ENCODE data around the gene CYP1B1.
"Not testable (repeated sequence)": the region's sequence is repeated elsewhere in the genome, so short reads cannot be mapped to it uniquely, and the experiment has no call there.

The CYP1B1 gene

DNA sequence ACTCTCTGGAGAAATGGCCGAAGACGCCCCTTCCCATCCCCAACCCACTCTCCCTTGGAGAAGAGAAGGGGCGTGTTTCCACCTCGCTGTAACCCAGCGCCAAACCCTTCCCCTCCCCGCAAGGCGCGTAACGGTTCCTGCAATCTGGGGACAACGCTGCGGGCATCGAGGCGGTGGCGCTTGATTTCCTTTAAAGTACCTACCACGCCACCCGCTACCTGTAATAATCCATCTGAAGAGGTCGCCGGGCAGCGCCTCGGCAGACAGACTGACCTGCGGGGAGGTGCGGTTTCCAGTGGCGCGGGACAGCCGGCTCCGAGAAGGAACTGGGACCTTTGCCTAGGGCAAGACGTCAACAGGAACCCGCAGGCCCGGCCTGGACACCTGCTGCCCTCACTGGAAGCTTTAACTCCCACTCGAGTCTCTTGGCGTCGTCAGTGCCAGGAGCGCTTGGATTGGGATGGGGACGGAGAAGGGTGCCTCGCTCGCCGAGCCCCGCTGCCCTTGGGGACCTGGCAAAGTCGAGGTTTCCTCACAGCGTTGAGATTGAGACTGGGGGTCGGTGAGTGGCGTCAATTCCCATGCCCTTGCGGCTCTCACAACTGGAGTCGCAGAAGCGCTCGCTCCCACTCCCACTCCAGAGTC lies at the start of gene CYP1B1:
Gene CYP1B1, minus strand, starts transcription at position 645 of the 645 bp plus-strand sequence. CDS start 763 bp downstream, outside the sequence.
- DNase-seq: peak; percentile 32

DNA sequence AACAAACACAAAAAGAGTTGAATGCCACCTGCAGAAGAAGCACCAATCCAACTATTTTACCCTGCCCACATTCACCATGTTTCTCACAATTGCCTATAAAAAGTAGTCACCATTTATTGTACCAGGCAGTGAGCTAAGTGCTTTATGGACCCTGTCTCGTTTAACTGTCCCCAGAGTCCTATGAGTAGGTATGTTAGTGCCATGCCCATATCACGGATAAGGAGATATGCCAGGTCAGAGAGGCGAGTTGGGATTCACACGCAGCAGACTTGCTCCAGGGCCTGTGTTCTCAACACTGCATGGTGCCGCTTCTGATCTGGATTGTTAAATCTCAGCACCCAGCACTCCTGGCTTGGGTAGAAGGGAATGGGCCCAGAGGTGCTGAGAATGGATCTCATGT lies 49.1 kb upstream of the CYP1B1 start:
- no peak for DNase-seq

DNA sequence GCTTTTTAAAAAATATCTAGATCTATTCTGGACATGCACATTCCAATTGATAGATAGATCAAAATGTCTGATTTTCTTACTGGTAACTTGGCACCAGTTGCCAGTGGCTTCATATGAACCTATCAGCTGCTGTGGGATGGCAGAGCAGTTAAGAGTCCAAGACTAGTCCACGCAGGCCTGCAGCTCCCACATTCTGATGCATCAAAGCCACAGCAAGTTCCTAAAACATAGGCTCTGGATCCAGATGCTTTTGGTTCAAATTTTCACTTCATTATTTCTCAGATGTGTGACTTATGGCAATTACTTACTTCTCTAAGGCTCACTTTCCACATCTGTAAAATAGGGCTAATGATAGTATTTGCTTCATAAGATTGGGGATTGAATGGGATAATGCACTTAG lies 48.0 kb upstream of the CYP1B1 start:
- DNase-seq: no peak

DNA sequence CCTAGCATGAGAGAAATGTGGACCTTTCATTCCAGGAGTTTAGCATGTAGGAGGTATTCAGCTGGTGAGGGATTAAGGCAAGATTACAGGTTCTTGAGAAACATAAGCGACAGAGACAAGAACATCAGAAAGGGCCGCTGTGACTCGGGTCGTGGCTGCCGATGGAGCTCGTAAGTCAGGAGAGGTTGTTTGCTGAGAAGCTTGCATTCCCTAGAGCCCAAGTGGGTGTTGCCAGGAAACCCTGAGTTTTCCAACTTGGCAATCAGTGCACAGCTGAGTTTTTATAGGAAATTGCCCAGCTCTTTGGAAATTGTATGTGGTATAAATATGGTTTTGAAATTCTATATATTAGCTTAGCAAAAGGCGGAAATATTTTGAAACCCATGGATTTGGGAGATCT lies 46.4 kb upstream of the CYP1B1 start:
- DNase-seq: no peak

DNA sequence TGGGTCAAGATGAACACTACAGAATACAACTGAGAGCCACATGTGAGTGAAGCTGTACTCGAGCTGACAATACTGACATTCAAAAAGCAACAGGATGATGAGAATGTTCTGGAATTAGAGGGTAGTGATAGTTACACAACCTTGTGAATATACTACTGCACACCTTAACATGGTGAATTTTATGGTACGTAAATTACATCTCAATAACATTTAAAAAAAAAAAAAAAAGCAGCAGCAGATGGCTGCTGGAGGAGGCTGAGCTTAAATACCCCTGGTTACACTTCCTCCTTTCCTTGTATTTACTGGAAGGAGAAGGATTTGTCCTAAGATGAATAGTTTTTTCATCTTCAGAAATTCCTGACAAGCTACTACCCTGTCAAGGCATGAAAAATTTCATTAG lies 45.5 kb upstream of the CYP1B1 start:
- DNase-seq: no peak

DNA sequence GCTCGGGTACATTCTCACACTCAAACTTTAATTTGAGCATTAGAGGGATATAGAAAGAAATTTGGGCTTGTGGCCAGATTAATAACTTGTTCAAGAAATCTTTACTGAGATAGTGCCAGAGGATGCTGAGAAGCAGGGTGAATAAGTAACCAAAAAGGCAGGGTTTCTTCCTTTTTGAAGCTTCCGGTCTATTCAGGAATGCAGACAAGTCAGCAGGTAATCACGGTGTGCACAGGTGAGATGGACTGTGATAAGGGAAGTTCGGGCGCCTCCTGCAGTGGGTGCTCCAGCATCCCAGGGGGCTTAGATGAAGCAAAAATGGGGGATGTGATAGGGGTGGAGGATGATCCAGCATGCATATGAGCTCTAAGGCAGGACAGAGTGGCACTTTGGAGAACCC lies 44.9 kb upstream of the CYP1B1 start:
- no peak for DNase-seq

DNA sequence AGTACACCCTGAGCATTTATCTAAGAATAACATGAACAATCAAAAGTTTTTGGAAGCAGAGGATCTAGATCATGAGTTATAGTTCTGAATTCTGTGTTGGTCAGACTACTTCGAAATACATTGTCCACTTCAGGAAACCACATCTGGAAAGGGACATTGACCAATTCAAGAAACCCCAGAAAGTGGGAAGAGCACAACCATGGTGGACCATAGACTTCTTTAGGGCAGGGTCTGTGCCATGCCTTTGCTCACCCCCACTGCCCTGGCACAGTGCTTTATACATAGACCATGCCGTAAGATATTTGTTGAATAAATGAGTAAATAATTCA lies 44.3 kb upstream of the CYP1B1 start:
- DNase-seq: no peak

DNA sequence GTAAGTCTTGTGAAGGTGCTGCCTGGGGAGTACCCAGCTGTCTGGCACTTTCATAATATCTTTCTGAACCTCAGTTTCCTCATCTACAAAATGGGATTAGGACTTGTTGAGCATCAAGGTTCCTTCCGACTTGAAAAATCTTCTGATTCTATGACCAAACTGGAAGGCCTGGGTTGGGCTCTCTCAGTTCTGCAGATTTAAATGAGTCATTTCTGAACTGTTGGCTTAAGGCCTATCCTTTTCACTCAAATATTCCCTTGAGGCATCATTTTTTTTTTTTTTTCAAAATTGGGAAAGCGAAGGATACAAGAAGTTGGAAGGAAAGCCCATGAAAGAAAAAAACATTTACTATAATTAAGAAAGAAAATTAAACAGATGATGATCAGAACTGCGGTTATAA lies 40.8 kb upstream of the CYP1B1 start:
- DNase-seq: no peak

DNA sequence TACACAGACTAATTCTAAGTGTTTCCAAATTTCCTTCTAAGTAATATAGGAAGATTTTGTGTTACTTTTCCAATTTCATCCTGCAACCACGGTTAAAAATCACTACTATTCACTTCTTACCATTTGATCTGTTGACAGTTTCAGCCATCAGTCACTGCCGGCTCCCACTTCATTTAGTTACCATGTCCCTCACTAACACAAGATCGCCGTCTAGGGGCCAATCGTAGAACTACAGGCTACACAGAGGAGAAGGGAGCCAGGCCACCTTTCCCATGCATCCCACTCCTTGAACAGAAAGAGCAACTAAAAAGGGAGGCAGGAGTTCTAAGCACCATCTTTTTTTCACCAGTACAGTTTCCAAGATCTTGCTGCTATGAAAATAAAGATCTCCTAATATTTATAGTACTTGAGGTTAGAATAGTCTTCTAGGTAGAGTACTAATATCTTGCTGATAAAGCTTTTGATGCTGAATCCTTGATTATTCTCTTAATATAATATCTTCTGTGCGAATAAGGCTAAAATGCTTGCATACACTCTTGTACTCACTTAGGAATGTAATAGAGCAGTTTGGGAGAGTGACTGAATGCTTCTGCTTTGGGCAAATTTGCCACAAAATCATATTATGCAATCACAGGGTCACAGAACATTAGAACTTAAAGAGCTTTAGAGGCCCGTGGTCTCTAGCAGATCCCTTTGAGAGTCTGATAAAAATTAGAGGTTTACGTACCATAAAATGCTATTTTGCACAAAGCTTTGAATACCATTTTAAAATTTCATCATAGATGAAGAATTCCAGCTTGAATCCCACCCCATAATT lies 39.5 kb upstream of the CYP1B1 start:
- DNase-seq: peak; percentile 87

DNA sequence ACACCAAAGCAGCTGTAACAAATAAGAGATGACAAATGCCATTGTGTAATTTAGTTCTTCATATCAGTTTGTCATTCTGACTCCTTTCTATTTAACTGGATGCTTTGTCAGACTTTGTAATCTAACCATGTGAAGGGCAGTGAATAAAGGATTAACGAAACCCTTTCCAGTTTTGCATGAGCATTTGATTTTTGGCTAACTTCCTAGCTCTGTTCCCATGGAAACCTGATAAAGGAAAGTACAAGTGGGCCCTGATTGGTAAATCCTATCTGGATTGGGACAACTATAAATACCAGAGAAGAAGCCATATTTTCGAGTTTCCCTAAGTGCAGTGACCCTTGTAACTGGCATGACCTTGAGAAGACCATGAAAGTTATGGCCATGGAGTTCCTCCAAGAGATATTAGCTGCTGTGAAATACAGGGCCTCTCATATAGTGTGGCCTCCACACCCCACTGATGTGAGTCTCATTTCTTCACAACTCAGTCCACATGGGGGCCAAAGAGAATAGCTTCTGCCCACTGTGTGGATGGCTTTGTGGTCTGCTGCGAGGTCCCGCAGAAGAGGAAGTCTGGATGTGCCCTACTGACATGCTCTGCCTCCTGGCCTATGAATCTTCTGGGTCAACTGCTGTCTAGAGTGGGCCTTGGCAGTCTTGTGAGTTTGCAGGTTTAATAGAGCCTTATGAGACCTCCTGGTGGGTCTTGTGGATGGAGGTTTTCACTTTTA lies 38.2 kb upstream of the CYP1B1 start:
- DNase-seq: no peak

DNA sequence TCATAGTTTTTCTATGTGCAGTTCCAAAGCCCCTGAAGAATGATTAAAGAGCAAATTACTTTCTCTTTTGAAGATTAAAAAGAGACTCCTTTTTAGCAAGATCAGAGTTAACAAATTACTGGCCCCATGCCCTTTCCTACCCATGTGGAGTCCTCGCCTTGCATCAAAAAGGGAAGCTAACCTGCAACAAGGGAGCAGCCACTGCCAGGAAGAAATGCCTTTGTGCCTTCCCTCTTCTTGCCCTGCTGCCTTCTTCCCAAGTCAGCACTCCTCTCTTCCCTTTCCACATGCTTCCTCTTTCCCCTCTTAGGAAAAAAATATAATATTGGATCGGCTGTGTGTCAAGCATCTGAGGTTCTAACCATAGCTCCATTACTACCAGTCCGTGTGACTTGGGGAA lies 37.1 kb upstream of the CYP1B1 start:
- no peak for DNase-seq

DNA sequence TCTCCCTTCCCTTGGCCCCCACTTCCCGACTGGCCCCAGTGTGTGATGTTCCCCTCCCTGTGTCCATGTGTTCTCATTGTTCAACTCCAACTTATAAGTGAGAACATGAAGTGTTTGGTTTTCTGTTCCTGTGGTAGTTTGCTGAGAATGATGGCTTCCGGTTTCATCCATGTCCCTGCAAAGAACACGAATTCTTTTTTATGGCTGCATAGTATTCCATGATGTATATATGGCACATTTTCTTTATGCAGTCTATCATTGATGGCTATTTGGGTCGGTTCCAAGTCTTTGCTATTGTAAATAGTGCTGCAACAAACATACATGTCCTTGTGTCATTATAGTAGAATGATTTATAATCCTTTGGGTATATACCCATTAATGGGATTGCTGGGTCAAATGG lies 35.4 kb upstream of the CYP1B1 start:
- DNase-seq: not testable (repeated sequence)

DNA sequence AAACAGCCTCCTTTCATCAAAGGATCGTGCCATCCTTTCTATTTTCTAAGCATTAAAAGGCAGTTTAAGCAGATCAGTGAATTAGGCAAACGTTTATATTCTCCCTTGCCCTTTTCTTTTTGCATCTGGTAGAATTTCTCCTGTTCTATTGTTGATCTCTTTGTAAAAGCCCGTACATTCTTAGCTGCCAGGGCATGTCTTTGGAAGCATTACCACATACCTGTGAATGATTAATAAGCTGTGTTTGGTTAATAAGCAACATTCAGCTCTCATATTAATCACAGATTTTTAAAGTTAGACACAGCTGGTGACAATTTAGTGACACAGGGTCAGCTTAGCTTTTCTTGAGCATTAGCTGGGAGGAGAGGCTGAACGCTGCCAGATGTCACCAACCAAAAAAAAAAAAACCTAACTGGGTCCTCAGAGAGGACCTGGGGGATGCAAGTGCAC lies 33.8 kb upstream of the CYP1B1 start:
- no peak for DNase-seq

DNA sequence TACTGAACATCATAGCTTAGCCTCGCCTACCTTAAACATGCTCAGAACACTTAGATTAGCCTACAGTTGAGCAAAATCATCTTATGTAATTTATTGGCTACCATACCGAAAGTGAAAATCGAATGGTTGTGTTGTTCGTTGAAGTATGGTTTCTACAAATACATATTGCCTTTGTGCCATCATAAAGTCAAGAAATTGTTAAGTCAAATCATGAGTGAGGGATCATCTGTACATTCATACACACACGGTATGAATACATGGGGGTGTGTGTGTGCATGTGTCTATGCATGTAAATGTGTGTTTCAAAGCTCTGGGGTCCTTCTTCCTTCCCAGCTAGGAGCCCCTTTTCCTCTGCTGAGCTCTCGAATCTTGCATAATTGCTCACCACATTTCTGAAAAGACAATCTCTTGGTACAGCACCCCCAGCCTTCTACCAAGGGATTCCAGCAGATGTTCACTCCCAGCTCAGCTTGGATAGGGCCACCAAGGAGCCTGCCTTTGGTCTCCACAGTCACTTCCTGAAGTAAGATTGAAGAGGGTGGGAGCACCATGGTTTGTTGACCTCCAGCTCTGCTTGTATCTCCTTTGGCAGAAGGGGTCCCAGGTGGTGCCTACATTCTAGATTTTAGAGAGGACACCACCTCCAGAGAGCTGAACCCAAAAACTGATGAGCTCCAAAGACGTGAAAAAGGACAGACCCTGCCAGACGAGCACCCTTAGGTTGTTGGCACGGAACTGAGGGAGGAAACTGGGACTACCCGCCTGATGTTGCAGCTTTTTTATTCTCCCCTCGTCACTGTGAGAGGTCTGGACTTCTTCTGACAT lies 33.2 kb upstream of the CYP1B1 start:
- no peak for DNase-seq

DNA sequence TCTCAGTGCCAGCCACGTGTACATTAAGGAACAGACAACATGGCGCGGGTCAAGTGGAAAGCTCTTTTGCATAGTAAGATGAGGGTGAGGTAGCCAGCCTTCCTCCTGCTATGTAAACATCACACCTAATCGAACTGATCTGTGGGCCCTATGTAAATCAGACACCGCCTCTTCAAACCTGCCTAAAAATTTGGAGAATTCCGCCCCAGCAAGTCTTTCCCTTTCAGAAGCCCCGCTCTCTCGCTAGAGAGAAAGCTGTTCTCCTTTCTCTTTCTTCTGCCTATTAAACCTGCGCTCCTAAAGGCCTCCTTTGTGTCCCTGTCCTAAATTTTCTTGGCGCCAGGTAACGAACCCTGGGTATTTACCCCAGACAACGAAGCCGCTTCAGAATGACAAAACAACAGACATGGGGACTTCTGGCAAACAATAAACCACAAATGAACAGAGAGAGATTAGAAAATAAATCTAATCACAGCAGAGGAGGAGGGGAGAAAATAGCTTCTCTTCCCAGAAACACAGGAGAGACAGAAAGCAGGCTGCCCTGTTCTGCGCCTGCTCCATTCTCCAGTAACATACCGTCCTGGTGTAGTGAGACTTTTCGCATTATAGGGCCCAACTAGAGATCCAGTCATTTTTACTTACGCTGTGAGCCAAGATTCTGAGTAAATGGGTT lies 31.9 kb upstream of the CYP1B1 start:
- no peak for DNase-seq

DNA sequence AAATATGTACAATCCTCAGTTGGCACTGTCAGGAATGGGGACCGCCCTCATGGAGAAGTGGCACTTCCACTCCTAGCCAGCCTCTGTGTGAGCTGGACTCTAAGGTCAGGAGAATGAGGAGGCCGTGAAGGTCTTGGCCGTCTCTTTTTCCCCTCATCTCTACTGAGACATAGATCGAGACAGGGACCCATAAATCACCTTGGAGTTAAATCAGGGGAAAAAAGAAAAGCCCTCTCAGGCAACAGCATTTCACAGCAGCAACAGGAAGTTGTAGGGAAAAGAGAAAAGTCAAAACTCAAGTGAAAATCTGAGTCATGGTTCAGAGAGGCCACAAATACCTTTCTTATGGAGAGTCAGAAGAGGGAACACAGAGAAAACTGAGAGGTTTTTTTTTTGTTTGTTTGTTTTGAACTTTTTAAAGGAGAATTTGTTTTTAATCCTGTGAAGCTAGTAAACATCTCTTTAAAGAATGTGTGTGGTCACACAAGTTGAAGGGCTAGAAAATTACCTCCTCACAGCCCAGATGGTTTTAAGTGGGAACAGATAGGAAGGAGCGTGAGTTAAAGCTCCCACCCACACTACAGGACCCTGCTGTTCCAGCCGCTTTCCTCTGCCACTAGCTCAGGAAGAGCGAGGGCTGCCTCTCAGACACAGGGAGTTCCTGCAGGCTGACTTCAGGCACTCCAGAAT lies 30.6 kb upstream of the CYP1B1 start:
- DNase-seq: no peak

DNA sequence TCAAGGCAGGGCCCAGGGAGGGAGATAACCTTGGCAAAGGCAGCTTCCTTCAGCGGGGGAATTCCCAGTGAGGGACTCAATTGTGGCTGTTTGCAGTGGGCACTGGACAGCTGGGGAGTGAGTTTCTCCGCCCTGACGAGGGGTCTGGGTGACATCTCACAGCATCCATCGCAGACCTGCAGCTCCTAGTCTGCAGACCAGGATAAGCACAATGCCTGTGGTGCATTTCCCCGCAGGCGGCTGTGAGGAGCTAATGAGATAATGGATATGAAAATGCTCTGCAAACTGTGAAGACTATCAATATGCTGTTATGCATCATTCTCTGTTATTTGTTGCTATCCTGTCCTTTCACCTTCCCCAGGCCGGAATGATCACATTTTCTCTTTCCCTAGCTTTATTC lies 30.0 kb upstream of the CYP1B1 start:
- no peak for DNase-seq

DNA sequence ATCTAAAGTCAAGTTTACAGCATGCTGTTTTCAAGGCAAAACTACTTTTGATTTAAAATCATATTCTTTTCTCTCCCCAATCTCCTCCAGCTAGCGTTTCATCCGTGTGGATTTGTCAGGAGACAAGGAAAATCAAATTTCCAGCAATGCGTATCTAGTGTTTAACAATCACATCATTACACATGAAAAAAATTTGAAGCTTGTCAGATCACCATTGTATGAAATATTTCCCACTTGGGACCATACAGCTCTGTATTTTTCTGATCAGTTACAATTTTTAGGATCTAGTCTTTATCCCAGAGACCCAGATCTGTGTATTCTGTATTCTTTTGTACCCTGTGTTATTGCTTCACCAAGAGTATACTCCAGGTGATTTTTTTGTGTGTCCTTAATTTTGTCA lies 28.6 kb upstream of the CYP1B1 start:
- DNase-seq: no peak

DNA sequence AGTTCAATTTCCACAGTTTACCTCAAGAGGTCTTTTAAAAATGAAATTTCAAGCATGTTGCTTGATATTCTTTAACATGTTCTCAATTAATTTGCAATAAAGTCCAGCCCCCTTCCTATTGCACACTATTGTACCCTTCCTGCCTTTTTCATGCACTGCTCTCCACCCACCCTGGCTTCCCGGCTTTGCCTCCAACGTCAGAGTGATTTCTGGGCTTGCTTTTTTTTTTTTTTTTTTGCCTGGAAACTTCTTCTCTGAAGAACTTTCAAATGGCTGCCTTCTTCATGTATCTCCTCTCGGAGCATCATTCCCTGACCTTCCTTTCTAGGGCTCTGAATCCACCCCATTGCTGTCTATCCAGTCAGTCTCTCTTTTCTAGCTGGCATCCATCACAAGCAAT lies 24.4 kb upstream of the CYP1B1 start:
- no peak for DNase-seq

DNA sequence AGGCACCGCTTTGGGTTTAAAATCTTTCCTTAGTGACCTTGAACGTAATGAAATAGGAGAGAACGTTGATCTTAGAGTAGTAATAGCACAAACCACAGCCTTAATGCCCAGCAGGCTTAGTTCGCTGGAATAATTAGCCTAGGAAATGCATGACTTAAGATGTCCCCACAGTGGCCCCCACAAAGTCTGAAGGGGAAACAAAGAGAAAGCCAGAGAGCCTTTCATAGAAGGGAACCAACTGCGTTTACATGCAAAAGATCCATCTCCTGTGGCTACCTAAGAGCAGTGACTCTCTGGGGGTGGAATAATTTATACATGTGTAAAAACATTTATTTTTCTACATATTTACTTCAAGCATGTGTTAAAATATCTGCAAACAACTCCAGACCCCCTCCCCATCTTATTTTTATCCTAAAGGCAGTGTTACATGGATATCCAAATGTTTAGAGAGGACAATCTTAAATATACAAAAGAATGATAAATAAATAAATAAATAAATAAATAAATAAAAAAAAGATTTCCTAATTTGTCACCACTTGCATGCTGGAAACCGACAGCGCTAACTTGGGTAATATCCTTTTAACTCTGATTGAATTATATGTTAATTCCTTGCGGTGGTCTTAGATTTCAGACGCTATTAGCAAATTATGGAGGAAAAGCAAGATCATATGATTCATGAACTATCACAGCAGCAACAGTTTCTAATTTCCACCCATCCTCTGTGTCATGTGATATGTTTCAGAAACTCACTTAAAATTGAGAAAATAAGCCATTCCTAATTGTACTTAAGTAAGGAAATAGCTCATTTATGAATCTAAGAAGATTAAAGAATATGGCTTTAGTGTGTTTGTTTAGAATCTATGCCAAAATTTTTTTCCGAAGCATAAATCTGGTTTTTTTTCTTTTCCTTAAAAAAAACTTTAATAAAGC lies 23.4 kb upstream of the CYP1B1 start:
- no peak for DNase-seq
